HUDEP-2 (cell line): ENCODE data around the gene BCO2.
"Not testable (repeated sequence)": the region's sequence is repeated elsewhere in the genome, so short reads cannot be mapped to it uniquely, and the experiment has no call there.

Experiments used
- DNase-seq, 76 experiments: peaks; one replicate each; lab custom pipeline; 2025; ENCODE audit not compliant: unreplicated experiment in 76 of 76; lab: John Stamatoyannopoulos, UW

BCO2 gene

GRCh38 chr11:112165049-112165448 lies 10.3 kb upstream of the BCO2 start:
- DNase-seq = no peak

- DNase-seq = no peak
These were observed 8.8 kb upstream of the BCO2 start for GRCh38 chr11:112166562-112166961.

- DNase-seq = no peak
These were observed 8.2 kb upstream of the BCO2 start, which contains the start of gene TEX12 for GRCh38 chr11:112167145-112167544. Gene TEX12 (plus strand): TSS chr11:112167372. CDS start chr11:112169269, 1,897 bp downstream.

- DNase-seq = no peak
These were observed 2.8 kb upstream of the BCO2 start for GRCh38 chr11:112172362-112172994.

GRCh38 chr11:112173152-112173551 lies 2.2 kb upstream of the BCO2 start:
- no peak for DNase-seq

- no peak for DNase-seq
These were observed 264 bp downstream of the BCO2 start for GRCh38 chr11:112175599-112175952.

- no peak for DNase-seq
These were observed 765 bp downstream of the BCO2 start for GRCh38 chr11:112176077-112176476.

GRCh38 chr11:112177589-112177988 lies 2.3 kb downstream of the BCO2 start:
- DNase-seq = no peak

- DNase-seq = no peak
These were observed 3.1 kb downstream of the BCO2 start for GRCh38 chr11:112178428-112178827.

GRCh38 chr11:112178936-112179335 lies 3.6 kb downstream of the BCO2 start:
- DNase-seq = no peak

- no peak for DNase-seq
These were observed 4.3 kb downstream of the BCO2 start for GRCh38 chr11:112179601-112180000.

GRCh38 chr11:112182867-112183266 lies 7.6 kb downstream of the BCO2 start:
- DNase-seq = no peak

GRCh38 chr11:112185883-112186282 lies 10.6 kb downstream of the BCO2 start:
- no peak for DNase-seq

- no peak for DNase-seq
These were observed 11.0 kb downstream of the BCO2 start for GRCh38 chr11:112186304-112186703.

GRCh38 chr11:112195113-112195512 lies 19.8 kb downstream of the BCO2 start:
- DNase-seq = not testable (repeated sequence)

- DNase-seq = no peak
These were observed 20.6 kb downstream of the BCO2 start for GRCh38 chr11:112195951-112196351.

- no peak for DNase-seq
These were observed 21.3 kb downstream of the BCO2 start for GRCh38 chr11:112196519-112197087.

- not testable (repeated sequence) for DNase-seq
These were observed 23.8 kb downstream of the BCO2 start for GRCh38 chr11:112199101-112199500.

- DNase-seq = no peak
These were observed 24.9 kb downstream of the BCO2 start for GRCh38 chr11:112200252-112200651.

- no peak for DNase-seq
These were observed 30.8 kb downstream of the BCO2 start for GRCh38 chr11:112206071-112206470.

GRCh38 chr11:112210890-112211289 lies 35.6 kb downstream of the BCO2 start:
- DNase-seq = no peak

GRCh38 chr11:112211536-112211935 lies 36.2 kb downstream of the BCO2 start:
- no peak for DNase-seq

GRCh38 chr11:112212290-112212689 lies 37.0 kb downstream of the BCO2 start:
- no peak for DNase-seq
